Endothelial cell of umbilical vein (primary cell): ENCODE data around the gene PRKAG2.

Experiments
- CTCF ChIP-seq, 2 donors: IDR thresholded peaks; 1 replicate in 1 of 2; 2 replicates in 1 of 2; pipeline ENCODE4 v1.5.1; 2011; ENCODE audit warnings: low read length in 2 of 2, mild to moderate bottlenecking in 2 of 2, moderate library complexity in 2 of 2, control low read depth in 1 of 2, inconsistent platforms in 1 of 2, low read depth in 1 of 2; ENCODE audit not compliant: insufficient read depth in 1 of 2; ENCODE audit errors: extremely low read depth in 1 of 2
- EZH2 ChIP-seq: IDR thresholded peaks from 2 replicates; pipeline ENCODE4 v1.6.1; 2012; ENCODE audit warnings: borderline replicate concordance, low read depth, mild to moderate bottlenecking, moderate library complexity, low read length, inconsistent platforms; ENCODE audit not compliant: severe bottlenecking
- FOS ChIP-seq: IDR thresholded peaks from 2 replicates; pipeline ENCODE4 v1.6.1; 2011; ENCODE audit warnings: mild to moderate bottlenecking, low read length, moderate library complexity, borderline replicate concordance; ENCODE audit not compliant: insufficient read depth
- GATA2 ChIP-seq: IDR thresholded peaks from 2 replicates; pipeline ENCODE4 v1.7.0; 2011; ENCODE audit warnings: low read depth, mild to moderate bottlenecking, moderate library complexity, mixed read lengths, low read length; ENCODE audit not compliant: insufficient read length, insufficient read depth
- MAX ChIP-seq: IDR thresholded peaks from 2 replicates; pipeline ENCODE4 v1.6.1; 2011; ENCODE audit not compliant: insufficient read depth, insufficient read length
- MYC ChIP-seq: IDR thresholded peaks from one replicate; pipeline ENCODE4 v1.6.1; 2011; ENCODE audit warnings: mild to moderate bottlenecking, low read depth, low read length
- POLR2A ChIP-seq: IDR thresholded peaks from 2 replicates; pipeline ENCODE4 v1.6.1; 2012; ENCODE audit warnings: low read depth, mild to moderate bottlenecking, control low read depth, low read length
- POLR2AphosphoS5 ChIP-seq: IDR thresholded peaks from 2 replicates; pipeline ENCODE4 v1.6.1; 2012; ENCODE audit warnings: low read depth, mild to moderate bottlenecking, control low read depth, low read length, moderate library complexity; ENCODE audit not compliant: insufficient read depth

- TF ChIP-seq POLR2AphosphoS5 (no peak), CTCF (IDR thresholded peaks at IDR 0.05; ENCODE audit: extremely low read depth in 1 of 2, insufficient read depth in 1 of 2, low read depth in 1 of 2, low read length in 2 of 2) (no peak), MYC (no peak), POLR2A (no peak), MAX (no peak), FOS (no peak), EZH2 (no peak), GATA2 (no peak)
Measured at GRCh38 chr7:151823566-151824372, 53.1 kb downstream of the PRKAG2 start.
